K562 treated with DMSO at 1 percent for 12 hours (cell line): ENCODE results near the gene ASB12. TPM values are rescaled to one million over a fixed set of nuclear protein-coding genes. Genes with fewer than 3 reads are reported as not detected.

ENCODE experiments used
- total RNA-seq: library from RNA; unstranded; fragments of 300-600 nt; gene quantifications from 2 replicates; pipeline ENCODE4 v1.2.3, GENCODE V29; 2022; ENCODE audit not compliant: insufficient read depth

The ASB12 gene, protein sequence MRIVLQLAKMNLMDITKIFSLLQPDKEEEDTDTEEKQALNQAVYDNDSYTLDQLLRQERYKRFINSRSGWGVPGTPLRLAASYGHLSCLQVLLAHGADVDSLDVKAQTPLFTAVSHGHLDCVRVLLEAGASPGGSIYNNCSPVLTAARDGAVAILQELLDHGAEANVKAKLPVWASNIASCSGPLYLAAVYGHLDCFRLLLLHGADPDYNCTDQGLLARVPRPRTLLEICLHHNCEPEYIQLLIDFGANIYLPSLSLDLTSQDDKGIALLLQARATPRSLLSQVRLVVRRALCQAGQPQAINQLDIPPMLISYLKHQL
- 0.78 TPM in 1 of 2 replicates, not detected in the other for total RNA-seq

DNA sequence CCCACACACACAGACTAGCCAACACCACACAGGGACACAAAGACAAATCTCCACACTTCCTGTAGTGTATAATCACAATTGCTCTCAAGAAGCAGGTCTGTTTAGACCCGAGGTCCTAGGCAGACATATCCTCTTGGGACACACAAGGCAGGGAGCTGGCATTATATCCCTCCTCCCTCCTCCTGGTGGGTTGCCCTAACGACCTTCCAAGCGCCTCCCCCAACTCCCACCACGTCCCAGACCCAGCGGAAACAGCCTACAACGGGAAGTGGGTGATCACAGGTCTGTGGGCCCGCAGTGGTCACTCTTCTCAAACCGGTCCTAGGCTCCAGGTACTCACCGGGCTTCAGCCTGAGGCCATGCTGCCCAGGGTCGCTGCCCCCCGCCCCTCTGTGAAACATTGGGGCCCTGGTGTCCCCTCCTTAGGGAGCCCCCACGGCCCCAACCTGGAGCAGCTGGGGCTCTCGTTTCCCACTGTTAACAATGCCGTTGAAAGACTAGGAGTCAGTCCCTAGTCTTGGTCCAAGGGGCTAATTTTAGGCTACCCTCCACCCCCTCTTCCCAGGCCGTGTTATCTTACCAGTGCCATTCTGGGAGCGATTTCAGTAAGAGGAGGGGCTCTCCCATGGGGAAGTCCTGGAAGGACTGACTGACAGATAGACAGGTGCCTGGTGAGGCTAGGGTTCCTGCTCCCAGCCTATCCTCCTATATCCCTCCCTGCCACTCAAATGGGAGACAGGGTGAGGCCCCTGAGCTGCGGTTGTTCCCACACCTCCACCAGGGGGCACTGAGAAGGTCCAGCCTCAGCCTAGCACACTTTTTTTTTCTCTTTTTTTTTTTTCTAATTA is at the start of gene ASB12:
Gene ASB12, minus strand, starts transcription at position 485 of the 848 bp plus-strand sequence. CDS start 4,957 bp downstream, outside the sequence.

DNA sequence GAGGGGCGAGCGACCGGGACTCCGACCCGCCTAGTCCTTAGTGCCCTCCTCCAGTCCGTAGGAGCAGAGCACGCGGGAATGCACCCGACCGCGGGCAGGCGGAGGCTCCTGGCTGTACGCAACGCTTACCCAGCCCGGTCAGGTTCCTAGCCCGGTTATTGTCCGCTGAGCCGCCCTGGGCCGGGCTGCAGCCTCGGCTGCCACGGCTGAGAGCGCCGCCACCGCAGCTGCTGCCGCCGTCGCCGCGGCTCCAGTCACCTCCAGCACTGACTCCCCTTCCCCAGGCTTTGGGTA is 25.0 kb downstream of the ASB12 start, which contains the start of gene AMER1:
Gene AMER1, minus strand, starts transcription at position 268 of the 294 bp plus-strand sequence. CDS start 12,422 bp downstream, outside the sequence.

Other genes with a start within 250 kb of the ASB12 start
- 0.11 and 0.70 TPM in 2 replicates for gene AMER1, start 24.9 kb downstream of the ASB12 start, total RNA-seq
- gene MTMR8, start 164.8 kb upstream of the ASB12 start, total RNA-seq, result 2.4 and 4.2 TPM in 2 replicates